SK-N-MC (cell line): ENCODE data around the gene SCP2D1.

Experiments used
- EZH2 ChIP-seq: fragments of 200-600 bp; sonication (generic); IDR thresholded peaks from one replicate; pipeline ENCODE4 v1.6.1; 2017; ENCODE audit warnings: antibody characterized with exemption
- POLR2AphosphoS5 ChIP-seq: IDR thresholded peaks from 2 replicates; pipeline ENCODE4 v1.6.1; 2012; ENCODE audit warnings: mild to moderate bottlenecking, low read depth, low read length, borderline replicate concordance

GRCh38 chr20:18853216-18853615 lies 39.6 kb downstream of the SCP2D1 start:
- TF ChIP-seq EZH2: no peak
- TF ChIP-seq POLR2AphosphoS5: no peak
